IPS DF 4.7 (cell line): ENCODE data around the gene LMOD2.

Source experiments
- DNase-seq: peaks from one replicate; pipeline ENCODE4 v3.0.0-alpha.2; 2013; ENCODE audit warnings: low spot score; ENCODE audit errors: extremely low read depth

LMOD2 gene

DNA sequence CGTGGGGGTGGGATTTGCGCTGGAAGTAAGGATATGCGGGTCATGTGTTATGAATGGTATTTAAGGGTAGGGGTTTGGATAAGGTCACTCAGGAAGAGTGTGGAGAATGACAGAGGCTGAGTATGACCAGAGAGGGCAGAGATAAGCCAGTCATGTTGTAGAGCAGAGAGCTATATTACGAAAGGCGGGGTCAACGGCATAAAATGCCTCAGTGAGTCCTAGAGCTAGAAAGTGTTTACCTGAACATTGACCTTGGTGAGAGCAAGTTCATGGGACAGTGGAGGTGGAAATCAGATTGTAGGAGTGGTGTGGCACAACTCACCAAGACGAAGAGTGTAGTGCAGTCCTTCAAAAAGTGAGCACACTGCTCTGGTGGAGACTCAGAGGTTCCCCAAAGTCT is 13.8 kb downstream of the LMOD2 start:
- no peak for DNase-seq

DNA sequence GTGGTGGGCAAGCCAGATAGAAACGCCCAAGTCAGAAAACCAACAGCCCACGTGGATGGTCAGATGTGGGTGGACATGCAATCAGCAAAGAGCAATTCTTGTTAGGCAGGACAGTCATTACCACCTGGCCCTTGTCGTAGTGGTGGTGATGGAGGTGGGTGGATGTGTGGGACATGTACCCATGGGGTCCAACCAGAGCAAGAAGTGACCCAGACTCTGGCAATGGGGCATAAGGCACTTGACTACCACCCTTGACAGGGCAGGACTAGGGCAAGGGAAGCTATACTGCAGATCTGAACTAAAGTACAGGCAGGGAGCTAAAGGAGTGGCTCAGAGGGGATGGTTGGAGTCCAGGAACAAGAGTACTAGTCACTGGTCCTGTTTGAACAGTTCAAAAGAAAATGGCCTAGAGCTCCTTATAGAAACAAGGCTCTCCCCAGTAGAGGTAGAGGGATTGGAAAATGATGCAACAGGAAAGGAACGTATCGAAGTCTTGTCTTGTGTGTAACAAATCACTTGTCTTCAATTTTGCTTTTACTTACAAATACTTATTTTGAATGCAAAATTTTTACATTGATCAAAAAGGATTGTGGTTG is 17.6 kb downstream of the LMOD2 start:
- DNase-seq, result no peak

DNA sequence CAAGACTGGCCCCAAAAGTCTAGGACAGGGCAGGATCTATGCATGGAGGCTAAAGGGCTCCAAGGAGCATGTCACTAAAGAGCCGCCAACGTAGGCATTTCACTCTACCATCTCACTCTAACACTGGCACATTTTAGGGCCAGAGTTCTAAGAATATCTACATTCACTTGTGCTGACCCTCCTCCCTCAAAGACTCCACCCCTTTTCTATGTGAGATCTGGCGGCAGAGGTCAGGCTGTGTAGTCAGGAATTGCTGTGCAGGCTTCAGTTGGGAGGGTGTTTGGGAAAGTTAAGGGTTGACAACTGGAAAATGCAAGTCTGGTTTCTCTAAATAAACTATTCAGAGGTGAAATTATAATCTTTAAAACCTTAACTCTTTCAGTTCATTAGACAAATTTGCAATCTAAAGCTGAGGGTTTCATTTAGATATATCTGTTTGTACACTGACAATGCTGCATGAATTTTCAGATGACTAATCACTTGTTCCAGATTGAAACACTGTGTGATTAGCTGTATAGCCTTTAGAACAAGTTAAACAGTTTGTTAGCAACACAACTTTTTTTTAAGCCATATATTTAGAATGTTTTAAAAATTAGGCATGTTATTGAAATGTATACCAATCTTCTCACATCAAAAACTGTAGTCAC is 18.2 kb downstream of the LMOD2 start:
- DNase-seq, result no peak

DNA sequence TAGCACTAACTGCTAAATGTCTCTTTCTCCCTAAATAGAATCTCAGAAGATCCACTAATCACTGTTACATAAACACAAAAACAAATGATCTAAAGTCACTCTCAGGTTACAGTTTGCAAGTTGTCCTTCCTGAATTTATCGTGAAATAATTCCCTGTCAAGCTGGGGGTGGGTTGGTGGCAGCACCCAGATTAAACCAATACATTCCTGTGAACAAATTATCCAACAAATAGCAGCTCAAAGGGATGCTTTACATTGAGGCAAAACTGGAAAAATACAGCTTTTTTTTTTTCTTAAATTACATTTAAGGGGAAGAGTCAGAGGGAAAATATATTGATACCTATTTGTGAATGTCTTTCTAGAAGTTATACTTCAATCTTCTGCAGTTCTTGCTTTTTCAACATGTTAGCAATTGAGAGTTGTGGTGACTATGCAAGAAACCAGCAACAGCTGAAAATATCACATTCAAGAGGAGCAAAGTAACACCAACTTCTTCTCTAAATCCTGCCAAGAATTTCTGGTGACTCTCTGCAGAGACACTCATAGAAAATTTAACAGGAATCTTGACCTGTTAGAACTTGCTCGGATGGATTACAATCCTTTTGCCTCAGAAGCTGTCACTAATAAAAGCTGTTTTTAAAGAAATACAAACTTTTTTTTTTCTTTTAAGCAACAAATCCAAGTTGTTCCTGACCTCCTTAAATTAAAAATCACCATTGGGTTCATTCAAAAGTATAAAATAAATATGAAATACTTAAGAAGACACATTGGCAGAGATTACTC is 18.9 kb downstream of the LMOD2 start:
- DNase-seq, result no peak

DNA sequence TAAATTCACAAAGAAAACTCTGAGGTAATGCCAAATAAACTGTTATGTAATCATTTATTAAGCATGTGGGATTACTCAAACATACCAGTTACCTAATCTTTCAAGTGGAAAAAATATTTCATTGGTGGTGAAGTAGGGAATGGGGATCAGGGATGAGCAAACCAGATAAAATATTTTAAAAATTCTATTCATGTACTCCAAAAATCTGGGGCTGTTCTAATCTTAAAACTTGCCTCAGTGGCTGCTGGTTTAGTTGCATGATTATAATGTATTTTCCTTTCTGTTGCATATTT is 19.5 kb downstream of the LMOD2 start:
- no peak for DNase-seq

DNA sequence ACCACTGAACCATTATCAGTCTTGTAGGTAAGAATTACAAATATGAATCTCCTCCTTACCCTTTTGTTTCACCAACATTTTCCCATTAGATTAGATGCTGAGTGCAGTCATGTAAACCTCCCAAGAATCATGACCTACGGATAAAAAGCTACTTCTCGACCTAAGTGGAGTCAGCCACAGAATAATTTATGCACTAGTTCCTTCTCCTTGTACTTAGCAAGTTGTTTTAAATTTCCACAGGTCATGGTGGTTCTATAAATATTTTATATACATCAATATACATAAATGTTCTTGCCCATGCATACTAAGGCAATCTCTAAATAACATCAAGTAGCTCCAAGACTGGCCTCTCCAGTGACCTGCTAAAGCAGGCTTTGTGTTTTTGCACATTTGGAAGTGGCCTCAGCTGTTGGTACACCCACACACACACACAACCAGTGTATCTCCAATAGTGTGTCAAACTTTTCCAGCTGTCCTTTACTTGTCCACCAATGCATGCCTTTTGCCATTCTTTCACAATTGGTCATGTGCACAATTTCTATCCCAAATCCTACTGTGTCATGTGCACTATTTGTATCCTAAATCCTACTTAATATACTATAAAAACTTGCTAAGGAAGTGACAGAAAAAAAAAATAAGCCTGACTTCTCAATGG is 21.5 kb downstream of the LMOD2 start:
- no peak for DNase-seq

DNA sequence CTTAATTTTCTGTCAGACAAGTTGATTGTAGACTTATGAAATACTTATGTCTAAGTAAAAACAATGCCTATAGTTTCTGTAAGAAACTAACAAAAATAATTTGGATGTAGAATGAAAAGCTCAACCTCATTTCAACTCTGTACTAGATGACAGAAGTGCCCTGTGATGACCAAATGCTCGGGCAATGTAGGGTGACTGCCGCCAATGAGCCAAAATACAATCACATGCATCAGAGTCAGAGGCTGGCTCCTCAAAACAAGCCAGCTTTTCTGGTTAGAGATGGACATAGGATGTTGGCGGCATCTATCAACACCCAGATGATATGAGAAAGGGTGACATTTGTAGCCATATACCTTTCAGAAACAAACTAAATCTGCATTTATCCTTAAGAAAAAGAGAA is 23.9 kb downstream of the LMOD2 start:
- no peak for DNase-seq

DNA sequence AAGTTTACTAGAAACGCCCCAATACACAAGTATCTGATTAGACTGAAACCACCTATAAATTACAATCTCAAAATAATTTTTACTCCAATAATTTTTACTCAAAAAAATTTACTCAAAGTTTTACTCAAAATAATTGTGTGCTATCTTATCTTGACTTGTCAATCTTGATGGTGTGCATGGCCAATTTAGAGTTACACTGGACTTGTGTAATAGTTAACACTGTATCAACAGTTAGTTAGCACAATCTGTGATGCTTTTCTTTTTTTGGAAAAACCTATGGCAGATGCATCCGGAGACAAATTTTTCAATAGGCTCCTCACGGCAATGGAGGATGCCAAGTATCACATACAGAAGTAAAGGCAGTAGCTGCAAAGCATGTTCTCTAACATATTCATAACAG is 24.9 kb downstream of the LMOD2 start:
- DNase-seq, result no peak

DNA sequence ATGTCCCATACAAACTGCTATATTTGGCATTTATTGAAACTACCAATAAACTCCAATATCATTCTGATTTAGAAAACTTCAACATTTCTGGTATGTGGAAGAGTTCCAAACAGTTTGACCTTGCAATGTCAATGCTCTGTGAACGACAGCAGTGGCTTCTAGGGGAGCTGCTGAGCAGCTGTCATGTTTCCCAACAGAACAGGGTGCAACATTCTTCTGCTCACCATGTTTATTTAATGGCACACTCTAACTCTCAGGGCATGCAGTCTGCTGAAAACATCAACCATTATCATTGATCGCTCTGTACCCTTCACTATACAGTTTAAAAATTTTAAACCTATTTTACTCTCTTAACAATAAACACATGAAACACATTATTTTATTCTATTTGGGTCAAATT is 25.9 kb downstream of the LMOD2 start:
- DNase-seq, result no peak

DNA sequence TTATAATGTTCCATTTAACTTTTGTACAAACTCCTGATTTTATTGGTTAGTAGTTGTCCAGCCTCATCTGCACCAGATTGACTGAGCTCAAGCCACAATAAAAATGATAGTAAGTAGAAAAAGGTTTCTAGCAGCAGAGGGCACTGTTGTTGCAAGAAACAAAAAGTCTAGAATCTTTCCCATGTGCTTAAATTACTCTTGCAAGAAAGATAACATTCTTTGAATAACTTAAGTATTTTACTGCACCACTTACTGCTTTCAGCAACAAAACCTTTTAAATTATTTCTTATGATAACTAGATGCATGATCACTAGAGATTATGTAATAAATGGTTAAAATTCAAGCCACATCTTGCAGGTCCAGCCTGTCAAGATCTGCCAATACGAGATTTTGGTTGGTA is 27.0 kb downstream of the LMOD2 start:
- no peak for DNase-seq

DNA sequence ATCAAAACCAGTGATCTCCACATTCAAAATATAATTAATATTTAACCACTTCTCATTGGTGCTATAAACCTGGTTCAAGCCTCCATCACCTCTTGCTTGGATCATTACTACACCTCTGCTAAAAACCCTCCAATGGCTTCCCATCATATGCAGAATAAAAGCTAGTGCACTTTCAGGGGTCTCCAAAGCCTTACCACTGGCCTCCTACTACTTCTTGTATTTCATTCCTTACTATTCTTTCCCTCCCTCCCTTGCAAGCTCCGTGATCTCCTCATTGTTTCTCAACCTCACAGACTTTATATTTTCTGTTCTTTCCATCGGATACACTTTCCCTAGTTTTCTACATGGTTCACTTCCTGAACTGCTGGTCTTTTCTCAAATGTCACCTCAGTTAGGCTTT is 31.5 kb downstream of the LMOD2 start:
- no peak for DNase-seq

DNA sequence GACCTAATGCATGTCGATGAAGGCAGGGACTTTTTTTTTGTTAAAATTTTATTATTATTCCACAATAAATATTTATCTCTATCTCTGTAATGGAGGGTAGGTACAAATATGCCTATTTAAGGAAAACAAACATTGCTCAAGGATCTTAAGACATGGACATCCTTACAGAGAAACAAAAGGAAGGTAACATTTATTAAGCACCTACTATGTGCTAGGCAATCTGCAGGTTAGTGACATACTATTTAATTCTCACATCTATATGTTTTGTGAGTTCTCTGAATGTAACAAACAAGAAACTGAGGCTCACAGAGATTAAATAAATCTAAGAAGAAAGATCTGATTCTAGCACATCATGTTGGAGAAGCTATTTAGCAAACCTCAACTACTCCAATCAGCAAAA is 32.1 kb downstream of the LMOD2 start:
- DNase-seq, result no peak

DNA sequence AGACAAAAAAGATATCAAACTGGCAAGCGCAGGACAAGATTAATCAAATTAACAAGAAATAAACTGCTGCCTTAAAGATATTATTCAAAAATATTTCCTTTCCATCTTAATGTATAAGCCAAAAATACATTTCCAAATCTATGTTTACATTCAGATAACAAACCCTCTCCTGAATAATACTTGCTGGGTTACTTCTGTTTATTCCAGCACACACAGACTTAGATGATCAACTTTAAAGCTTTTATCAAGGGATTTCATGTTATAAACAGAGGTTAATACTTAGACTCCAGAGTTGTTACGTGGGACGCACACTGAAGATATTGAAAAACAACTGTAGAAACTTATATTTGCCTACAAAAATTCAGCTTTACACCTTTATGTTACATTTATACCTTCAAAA is 33.6 kb downstream of the LMOD2 start:
- no peak for DNase-seq

DNA sequence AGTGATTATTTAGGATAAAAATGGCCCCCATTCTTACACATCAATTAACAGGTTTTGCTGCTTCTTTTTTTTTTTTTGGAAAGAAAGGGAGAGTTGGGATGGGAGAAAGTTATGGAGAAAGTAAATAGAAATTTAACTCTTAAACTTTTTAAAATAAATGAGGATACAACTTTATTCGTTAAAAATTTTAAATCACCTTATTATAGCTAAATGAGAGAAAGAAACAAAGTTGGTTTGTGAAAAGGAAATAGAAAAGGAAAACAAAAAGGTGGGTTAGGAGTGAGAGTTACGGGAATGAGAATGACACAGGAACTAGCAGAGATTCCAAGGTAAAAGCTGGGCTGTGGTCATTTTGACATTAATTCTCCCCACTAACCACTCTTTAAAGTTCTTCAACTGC is 34.9 kb downstream of the LMOD2 start:
- DNase-seq, result no peak

DNA sequence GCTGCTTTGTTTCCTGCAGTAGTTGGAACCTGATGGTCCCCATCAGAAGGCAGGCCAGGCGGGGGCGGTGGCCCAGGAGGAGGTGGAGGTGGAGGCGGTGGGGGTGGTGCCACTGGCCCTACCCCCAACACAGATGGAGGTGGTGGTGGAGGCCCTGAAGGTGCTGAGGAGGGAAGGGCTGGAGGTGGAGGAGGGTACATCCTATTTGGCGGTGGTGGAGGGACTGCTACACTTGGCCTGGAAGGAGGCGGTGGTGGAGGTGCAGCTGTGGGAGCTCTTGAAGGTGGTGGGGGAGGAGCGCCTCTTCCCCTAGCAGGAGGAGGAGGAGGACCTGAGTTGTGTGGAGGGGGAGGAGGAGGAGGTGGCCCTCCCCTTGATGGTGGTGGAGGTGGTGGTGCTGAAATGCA is 36.8 kb downstream of the LMOD2 start:
- peak; percentile 33 for DNase-seq

DNA sequence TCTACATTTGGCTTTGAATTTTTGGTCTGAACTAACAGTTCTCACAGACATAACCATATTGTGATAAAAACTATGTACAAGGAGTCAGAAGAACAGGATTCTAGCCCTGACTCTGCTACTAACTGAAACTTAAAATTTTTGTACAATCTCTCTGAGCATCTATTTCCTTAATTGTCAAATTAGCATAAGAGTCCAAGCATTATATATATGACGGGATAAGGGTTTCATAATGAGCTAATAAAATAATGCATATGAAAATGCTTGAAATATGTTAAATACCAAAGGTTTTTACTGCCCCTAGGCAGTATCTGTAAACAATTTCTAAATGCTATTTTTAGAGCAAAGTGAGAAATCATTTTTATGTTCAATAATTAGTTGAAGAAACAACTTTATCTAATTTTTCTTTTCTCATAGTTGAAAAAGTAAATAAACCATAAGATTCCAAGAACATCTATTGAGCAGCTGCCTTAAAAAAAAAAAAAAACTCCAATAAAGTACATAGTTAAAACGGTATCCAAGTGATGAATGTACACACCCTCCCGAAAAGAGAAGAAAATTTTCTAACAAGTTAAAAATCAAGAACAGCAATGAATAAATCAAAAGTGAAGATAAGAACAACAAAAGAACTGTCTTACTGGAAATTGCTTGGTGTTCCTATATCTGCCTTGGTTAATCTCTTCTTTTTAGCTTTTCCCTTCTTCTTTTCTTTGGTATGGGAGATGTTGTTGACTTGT is 40.4 kb downstream of the LMOD2 start:
- DNase-seq, result no peak

DNA sequence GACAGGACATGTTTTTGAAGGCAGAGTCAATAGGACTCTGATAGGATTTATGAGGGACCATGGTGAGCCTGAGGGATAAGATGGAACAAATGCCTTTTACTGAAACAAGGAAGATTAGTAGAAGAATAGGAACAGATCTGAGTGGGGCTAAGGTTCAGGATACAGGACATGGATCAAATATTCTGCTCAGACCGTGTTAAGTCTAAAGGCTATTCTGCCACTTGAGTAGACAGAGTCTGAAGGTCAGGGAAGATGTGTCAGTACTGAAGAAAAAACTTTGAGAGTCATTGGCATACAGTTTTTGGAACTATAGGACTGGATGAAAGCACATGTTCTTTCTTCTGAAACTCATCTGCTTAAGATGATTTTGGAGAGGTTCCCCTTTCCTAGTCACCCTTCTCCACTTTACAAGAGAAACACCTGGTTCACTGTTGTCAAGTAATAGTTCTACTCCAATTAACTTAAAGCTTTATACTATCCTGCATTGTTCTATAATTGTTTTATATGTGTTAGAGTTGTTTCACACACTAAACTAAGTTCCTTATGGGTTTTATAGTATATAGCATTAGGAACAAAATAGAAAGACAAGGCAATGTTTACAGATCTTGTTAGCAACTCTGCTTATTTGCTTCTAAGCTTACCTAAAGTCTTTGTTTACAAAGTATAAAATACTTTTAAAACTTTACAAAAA is 49.7 kb downstream of the LMOD2 start:
- no peak for DNase-seq

DNA sequence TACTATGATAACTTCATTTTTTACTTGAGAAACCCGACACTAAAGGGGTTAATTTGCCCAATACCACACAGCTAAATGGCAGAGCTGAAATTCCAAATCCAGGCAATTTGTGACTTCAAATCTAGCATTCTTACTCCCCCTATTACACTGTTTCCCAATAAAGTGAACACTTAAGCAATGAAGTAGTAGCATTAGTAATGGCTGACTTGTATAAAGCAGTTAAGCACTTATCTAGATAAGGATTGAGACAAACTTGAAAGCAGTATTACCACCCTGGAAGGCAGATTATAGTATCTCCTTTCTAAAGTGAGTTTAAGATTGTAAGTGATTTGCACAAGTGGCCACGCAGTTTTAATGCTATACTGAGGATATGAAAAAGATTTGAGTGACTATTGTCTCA is 53.9 kb downstream of the LMOD2 start:
- DNase-seq, result no peak

DNA sequence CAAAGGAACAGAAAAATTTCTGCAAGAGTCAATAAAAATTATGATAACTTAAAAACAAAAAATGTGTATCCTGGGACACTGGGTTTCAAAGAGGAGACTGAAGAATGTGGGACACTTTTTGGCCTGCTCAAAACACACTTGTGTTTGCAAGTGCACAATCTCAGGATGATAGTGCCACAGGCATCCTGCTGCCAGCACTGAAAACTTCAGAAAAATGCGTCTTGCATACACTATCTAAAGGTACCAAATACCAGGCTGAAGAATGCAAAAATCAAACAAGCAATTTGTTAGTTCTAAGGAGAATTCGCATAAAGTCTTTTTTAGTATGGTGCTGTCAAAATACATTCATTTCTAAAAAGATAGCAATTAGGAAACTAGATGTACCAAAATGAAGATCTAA is 55.0 kb downstream of the LMOD2 start:
- DNase-seq, result no peak

DNA sequence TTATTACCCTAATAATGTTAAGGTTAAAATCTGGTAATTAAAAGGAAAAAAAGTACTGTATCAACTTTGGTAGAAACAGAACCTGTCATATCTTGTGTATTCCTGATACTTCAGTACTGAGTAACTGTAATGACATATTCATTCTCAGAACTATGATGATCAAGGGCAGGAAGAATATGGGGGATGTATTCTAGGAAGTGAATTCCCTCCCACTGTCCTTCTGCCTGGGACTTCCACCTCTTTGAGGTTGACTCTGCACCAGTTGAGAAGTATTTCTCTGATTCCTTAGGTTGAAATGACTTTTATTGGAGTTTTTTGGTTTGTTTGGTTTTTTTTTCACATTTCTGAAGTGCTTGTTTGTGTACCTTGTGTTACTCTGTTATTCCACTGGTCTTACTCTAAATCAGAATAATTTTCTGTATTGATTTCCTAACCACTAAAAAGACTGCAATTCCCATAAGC is 56.2 kb downstream of the LMOD2 start:
- no peak for DNase-seq

DNA sequence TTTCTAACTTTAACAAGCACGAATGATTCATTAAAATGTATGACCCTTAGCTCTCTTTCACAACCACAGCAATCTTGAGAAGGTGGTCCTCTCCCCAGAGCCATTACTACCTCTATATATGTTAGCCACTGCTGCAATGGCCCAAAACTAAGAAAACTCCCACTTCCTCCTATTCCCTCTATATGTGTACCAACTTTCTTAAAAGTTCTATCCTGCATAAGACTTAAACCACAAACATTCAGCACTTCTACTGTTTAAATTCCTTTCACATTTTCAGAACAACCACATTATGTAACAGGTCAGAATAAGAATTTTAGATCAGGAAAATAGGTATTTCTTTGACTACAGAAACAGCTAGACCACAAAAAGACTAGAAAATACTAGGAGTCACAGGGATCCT is 57.0 kb downstream of the LMOD2 start:
- DNase-seq, result no peak
